Stimulated activated CD4-positive, alpha-beta T cell treated with anti-CD3 and anti-CD28 coated beads, Interleukin-1b, Interleukin-23, amount 100 ng/mL, for 48 hours (primary cell): Measurements from ENCODE around the gene GPC1.

Experiments
- DNase-seq: peaks from one replicate; pipeline ENCODE4 v3.0.0-alpha.2; 2020

The GPC1 gene

GRCh38 chr2:240501531-240501991, 66.1 kb downstream of the GPC1 start:
- DNase-seq = no peak

- DNase-seq = no peak
Observed at GRCh38 chr2:240502059-240502429, 66.6 kb downstream of the GPC1 start.

- no peak for DNase-seq
Observed at GRCh38 chr2:240502430-240503121, 67.1 kb downstream of the GPC1 start.

DNA sequence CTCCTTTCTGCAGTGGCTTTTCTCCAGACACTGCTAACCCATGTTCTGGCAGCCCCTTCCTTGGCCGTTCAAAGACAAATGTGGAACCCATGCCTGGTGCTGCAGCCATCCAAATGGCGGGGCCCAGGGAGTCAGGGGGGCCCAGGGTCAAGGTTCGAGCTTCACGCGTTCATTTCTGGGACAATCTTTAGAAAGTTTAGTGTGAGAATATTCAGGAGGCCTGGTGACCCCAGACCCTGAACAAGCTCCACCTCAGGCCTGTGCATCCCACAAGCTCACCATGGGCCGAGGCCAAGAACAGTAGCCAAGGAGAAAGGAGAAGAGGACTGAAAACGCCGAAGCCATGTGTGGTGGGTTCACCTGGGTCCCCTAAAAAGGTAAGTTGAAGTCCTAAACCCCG, 67.9 kb downstream of the GPC1 start:
- DNase-seq = no peak

DNA sequence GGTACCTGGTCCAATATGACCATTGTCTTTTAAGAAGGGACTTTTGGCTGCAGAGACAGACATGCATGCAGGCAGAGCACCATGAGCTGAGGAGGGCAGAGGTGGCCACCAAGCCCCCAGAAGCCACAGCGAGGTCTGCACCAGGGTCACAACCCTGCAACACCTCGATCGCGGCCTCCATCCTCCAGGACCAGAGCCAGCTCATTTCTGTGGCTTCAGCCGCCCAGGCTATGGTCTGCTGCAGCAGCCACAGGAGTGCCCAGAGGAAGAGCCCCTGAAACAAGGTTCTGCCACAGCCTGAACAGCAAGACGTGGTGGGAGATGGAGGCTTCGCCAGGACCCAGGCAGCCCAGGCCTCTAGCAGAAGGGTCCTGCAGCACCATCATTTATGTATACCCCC, 68.4 kb downstream of the GPC1 start:
- DNase-seq = peak; percentile 0

- no peak for DNase-seq
Observed at GRCh38 chr2:240505910-240506309, 70.4 kb downstream of the GPC1 start.

DNA sequence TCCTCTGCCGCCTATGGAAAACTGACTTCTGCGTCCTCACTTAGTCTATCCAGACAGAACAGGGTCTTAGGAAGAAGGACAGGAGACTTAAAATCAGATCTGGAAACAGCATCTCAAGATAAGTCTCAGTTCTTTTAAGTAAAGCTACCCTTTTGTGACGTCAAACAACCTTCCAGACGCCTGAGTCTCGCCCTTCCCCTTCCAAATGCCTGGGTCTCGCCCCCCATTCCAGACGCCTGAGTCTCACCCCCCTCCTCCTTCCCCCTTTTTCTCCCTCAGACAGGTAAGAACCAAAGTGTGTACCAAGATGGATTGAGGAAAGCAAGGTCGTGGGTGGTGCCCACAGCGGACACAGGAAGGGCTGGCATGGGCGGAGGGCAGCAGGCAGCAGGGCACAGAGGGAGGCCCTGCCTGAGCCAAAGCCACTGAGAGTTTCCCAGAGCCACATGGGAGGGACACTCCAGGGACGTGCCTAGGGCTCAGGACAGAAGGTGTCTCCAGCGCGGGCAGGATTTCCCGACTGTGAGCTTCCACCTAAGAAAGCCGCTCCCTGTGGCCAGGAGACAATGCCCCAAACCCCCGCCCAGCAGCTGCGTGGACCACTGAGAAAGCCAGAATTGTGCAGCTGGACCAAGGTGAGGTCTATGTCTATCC, 71.1 kb downstream of the GPC1 start:
- DNase-seq = no peak

GRCh38 chr2:240507060-240507777, 71.8 kb downstream of the GPC1 start:
- no peak for DNase-seq

DNA sequence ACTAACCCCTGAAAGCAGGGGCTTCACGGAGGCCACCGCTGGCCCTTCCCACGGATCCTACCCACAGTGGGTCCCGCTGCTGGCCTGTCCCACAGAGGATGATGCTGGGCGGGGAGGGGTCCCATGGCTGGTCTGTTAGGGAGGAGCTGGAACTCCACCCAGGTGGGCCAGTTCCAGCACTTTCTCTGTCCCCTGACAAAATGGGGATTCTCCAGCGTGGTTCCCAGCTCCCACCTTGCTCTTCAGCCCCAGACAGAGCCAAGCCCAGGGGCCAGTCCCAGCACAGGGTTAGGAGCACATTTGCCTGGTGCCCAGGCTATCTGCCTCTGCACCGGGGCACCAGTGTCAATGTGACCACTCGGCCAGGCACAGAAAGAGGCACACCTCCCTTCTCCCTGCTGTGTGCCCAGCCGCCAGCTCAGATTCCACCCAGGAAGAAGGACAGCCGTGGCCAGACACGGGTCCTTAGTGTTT, 72.4 kb downstream of the GPC1 start:
- no peak for DNase-seq

GRCh38 chr2:240508832-240509545, 73.5 kb downstream of the GPC1 start:
- DNase-seq = no peak

GRCh38 chr2:240509667-240510512, 74.4 kb downstream of the GPC1 start:
- DNase-seq = no peak

- no peak for DNase-seq
Observed at GRCh38 chr2:240510513-240511210, 75.2 kb downstream of the GPC1 start.

DNA sequence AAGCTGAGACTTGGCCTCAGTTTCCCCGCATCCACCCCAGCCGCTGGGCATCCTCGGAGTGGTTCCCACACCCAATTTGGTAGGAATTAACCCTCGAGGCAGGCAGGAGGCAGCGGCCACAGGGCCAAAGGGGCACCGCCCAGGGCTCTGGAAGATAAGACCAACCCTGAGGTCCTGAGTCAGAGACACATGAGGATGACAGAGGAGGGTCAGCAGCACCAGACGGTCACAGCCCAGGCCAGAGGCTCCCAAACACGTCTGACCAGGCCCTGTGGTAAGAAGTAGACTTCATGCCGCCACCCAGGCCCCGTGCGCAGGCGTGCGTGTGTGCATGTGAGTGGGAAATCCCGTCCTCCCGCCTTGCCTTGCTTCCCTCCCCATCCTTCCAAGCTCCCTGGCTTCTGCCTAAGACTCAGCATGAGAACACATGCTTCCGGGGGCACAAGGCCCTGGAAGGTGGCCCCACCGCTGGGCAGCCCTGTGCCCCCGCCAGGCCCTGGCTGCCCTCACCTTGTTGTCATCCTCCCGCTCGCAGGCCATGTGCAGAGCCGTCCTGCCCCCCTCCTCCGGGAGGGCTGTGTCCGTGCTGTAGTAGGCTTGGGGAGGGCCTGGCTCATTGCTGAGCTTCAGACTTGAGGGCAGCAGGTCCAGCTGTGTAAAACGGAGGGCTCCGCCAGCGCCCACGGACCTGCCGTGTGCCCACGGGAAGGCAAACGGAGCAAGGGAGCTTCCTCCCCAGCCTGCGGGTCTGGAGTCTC, 76.1 kb downstream of the GPC1 start:
- no peak for DNase-seq

DNA sequence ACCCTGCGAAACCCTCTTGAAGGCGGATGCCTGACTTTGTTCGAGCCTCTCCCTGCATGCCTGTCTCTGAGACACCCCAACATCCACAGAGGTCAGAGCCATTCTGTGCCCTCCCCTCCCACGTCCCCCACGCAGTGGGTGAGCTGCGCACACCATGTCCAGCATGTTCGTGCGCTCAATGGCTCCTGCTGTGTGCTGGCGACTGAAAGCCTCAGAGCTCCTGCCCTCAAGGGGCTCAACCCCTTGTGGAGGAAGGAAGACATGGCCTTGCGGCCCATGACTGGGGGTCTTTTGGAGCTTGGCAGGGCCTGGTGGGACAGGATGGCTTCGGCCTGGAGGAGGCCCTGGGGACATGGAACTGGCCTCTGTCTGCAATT, 76.6 kb downstream of the GPC1 start:
- DNase-seq = no peak

- no peak for DNase-seq
Observed at GRCh38 chr2:240512666-240513535, 77.4 kb downstream of the GPC1 start.

GRCh38 chr2:240513549-240514287, 78.3 kb downstream of the GPC1 start:
- peak; percentile 86 for DNase-seq

DNA sequence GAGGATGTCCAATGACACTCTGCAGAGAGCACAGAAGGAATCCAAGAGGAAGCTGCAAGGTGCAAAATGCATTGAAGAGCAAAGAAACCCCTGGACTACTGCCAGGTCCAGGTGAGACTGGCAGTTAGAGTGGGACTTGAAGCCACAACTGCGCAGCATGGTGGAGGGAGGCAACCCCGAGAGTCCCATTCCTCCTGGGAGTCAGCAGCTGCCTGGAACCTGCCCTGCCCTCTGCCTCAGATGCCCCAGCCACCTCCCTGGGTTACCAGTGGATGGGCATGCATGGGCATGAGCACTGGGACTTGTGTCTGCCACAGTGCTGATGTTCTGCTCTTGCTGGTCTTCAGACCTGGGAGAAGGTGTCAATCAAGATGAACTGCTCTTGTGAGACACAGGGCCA, 79.2 kb downstream of the GPC1 start:
- DNase-seq = no peak

DNA sequence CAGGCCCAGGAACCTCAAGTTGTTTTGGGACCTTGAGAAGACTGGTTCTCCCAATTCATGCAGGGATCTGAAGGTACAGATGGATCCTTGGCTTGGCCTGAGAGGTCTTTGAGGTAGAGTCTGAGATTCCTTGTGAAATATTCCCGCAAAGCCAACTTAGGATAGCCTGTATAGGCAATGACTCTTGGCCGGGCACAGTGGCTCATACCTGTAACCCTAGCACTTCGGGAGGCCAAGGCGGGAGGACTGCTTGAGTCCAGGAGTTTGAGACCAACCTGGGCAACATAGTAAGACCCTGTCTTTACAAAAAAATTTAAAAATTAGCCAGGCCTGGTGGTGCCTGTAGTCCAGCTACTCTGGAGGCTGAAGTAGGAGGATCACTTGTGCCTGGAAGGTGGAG, 81.9 kb downstream of the GPC1 start:
- DNase-seq = no peak
